Stimulated activated naive CD8-positive, alpha-beta T cell treated with anti-CD3 and anti-CD28 coated beads, Interleukin-15, amount 100 ng/mL, for 72 hours (primary cell): Measurements from ENCODE around the gene TGFBR2.
A peak's percentile ranks its signal among the peaks of the same experiment; 100 is the strongest.

Source experiments
- ATAC-seq: fragments of 150-1000 bp; cut with Tn5 transposase; 2 replicates; pipeline ENCODE4 v1.10.0; 2021; ENCODE audit warnings: mild to moderate bottlenecking, moderate library complexity
- DNase-seq, 2 donors: peaks; one replicate each; pipeline ENCODE4 v3.0.0; 2021 to 2022
- H3K27ac Mint-ChIP-seq, 2 donors: one replicate each; pipeline ENCODE4 v1.8.0; 2022; ENCODE audit warnings: mild to moderate bottlenecking in 2 of 2, mixed read lengths in 2 of 2, moderate library complexity in 2 of 2
- H3K27me3 Mint-ChIP-seq: one replicate; pipeline ENCODE4 v1.8.0; 2022; ENCODE audit warnings: mixed read lengths
- H3K4me1 Mint-ChIP-seq: one replicate; pipeline ENCODE4 v1.8.0; 2022; ENCODE audit warnings: mild to moderate bottlenecking, mixed read lengths
- H3K4me3 Mint-ChIP-seq, 2 donors: one replicate each; pipeline ENCODE4 v1.8.0; 2022; ENCODE audit warnings: mild to moderate bottlenecking in 2 of 2, mixed read lengths in 2 of 2, moderate library complexity in 1 of 2
- H3K9me3 Mint-ChIP-seq, 2 donors: one replicate each; pipeline ENCODE4 v1.8.0; 2022; ENCODE audit warnings: mixed read lengths in 2 of 2

The TGFBR2 gene

GRCh38 chr3:30690199-30690598 lies 83.8 kb downstream of the TGFBR2 start:
- Mint-ChIP-seq H3K27ac (peak overlapping the region; percentile 35 to 77), H3K4me3 (no peak overlapping the region), H3K27me3 (no peaks in the 10 kb centered on the region), H3K9me3 (no peaks in the 10 kb centered on the region), H3K4me1 (peaks cover 95% of the 10 kb centered on the region)
- ATAC-seq (no peak), DNase-seq (no peak)

GRCh38 chr3:30691249-30691880 lies 85.0 kb downstream of the TGFBR2 start:
- H3K4me1 Mint-ChIP-seq, result peaks cover 95% of the 10 kb centered on the region
- ATAC-seq (no peak), DNase-seq (no peak)
- peak overlapping the region; percentile 77 to 93 for H3K27ac Mint-ChIP-seq
- no peak overlapping the region for H3K4me3 Mint-ChIP-seq
- H3K9me3 Mint-ChIP-seq, result no peaks in the 10 kb centered on the region
- H3K27me3 Mint-ChIP-seq, result no peaks in the 10 kb centered on the region

GRCh38 chr3:30691944-30692343 lies 85.5 kb downstream of the TGFBR2 start:
- H3K27ac Mint-ChIP-seq, result peak overlapping the region in 1 of 2 donors; percentile 83
- H3K9me3 Mint-ChIP-seq, result no peaks in the 10 kb centered on the region
- no peak overlapping the region for H3K4me3 Mint-ChIP-seq
- H3K4me1 Mint-ChIP-seq, result peaks cover 95% of the 10 kb centered on the region
- H3K27me3 Mint-ChIP-seq, result no peaks in the 10 kb centered on the region
- ATAC-seq, result no peak
- no peak for DNase-seq

GRCh38 chr3:30692498-30693130 lies 86.2 kb downstream of the TGFBR2 start:
- DNase-seq (no peak), ATAC-seq (no peak)
- H3K4me3 Mint-ChIP-seq, result no peak overlapping the region
- H3K27ac Mint-ChIP-seq, result peak overlapping the region in 1 of 2 donors; percentile 83
- no peaks in the 10 kb centered on the region for H3K27me3 Mint-ChIP-seq
- H3K9me3 Mint-ChIP-seq, result no peaks in the 10 kb centered on the region
- H3K4me1 Mint-ChIP-seq, result peaks cover 95% of the 10 kb centered on the region

- H3K4me3 Mint-ChIP-seq, result no peak overlapping the region
- H3K4me1 Mint-ChIP-seq, result peaks cover 86% of the 10 kb centered on the region
- H3K27me3 Mint-ChIP-seq, result no peaks in the 10 kb centered on the region
- DNase-seq (peak in 1 of 2 donors; percentile 47), ATAC-seq (peak; percentile 89)
- no peaks in the 10 kb centered on the region for H3K9me3 Mint-ChIP-seq
- peak overlapping the region in 1 of 2 donors; percentile 27 for H3K27ac Mint-ChIP-seq
These were observed 87.2 kb downstream of the TGFBR2 start for GRCh38 chr3:30693470-30694120.

- Mint-ChIP-seq H3K27ac (no peak overlapping the region), H3K4me3 (no peak overlapping the region), H3K9me3 (no peaks in the 10 kb centered on the region), H3K4me1 (peaks cover 81% of the 10 kb centered on the region), H3K27me3 (no peaks in the 10 kb centered on the region)
- ATAC-seq (no peak), DNase-seq (no peak)
These were observed 87.7 kb downstream of the TGFBR2 start for GRCh38 chr3:30694148-30694547.

- H3K27ac Mint-ChIP-seq, result no peak overlapping the region
- DNase-seq (no peak), ATAC-seq (no peak)
- no peaks in the 10 kb centered on the region for H3K27me3 Mint-ChIP-seq
- no peaks in the 10 kb centered on the region for H3K9me3 Mint-ChIP-seq
- H3K4me1 Mint-ChIP-seq, result peaks cover 76% of the 10 kb centered on the region
- H3K4me3 Mint-ChIP-seq, result no peak overlapping the region
These were observed 88.3 kb downstream of the TGFBR2 start for GRCh38 chr3:30694668-30695067.

- DNase-seq (no peak), ATAC-seq (no peak)
- Mint-ChIP-seq H3K4me3 (no peak overlapping the region), H3K4me1 (peaks cover 70% of the 10 kb centered on the region), H3K9me3 (no peaks in the 10 kb centered on the region), H3K27ac (peak overlapping the region; percentile 37 to 71), H3K27me3 (no peaks in the 10 kb centered on the region)
These were observed 89.1 kb downstream of the TGFBR2 start for GRCh38 chr3:30695302-30696061.

- Mint-ChIP-seq H3K27me3 (no peaks in the 10 kb centered on the region), H3K27ac (peak overlapping the region in 1 of 2 donors; percentile 71), H3K9me3 (no peaks in the 10 kb centered on the region), H3K4me1 (peaks cover 69% of the 10 kb centered on the region), H3K4me3 (no peak overlapping the region)
- no peak for DNase-seq
- no peak for ATAC-seq
These were observed 90.0 kb downstream of the TGFBR2 start for GRCh38 chr3:30696403-30696819.

- no peak for ATAC-seq
- Mint-ChIP-seq H3K27me3 (no peaks in the 10 kb centered on the region), H3K4me3 (no peak overlapping the region), H3K4me1 (peaks cover 65% of the 10 kb centered on the region), H3K9me3 (no peaks in the 10 kb centered on the region), H3K27ac (peak overlapping the region in 1 of 2 donors; percentile 52)
- DNase-seq, result no peak
These were observed 90.5 kb downstream of the TGFBR2 start for GRCh38 chr3:30696896-30697295.

GRCh38 chr3:30698549-30698948 lies 92.1 kb downstream of the TGFBR2 start:
- Mint-ChIP-seq H3K27ac (peak overlapping the region in 1 of 2 donors; percentile 22), H3K27me3 (no peaks in the 10 kb centered on the region), H3K9me3 (no peaks in the 10 kb centered on the region), H3K4me3 (no peak overlapping the region), H3K4me1 (peaks cover 55% of the 10 kb centered on the region)
- DNase-seq (no peak), ATAC-seq (no peak)

GRCh38 chr3:30699927-30700326 lies 93.5 kb downstream of the TGFBR2 start:
- ATAC-seq (no peak), DNase-seq (no peak)
- no peak overlapping the region for H3K27ac Mint-ChIP-seq
- no peak overlapping the region for H3K4me3 Mint-ChIP-seq
- no peaks in the 10 kb centered on the region for H3K9me3 Mint-ChIP-seq
- H3K27me3 Mint-ChIP-seq, result no peaks in the 10 kb centered on the region
- H3K4me1 Mint-ChIP-seq, result peaks cover 45% of the 10 kb centered on the region

GRCh38 chr3:30700702-30701321 lies 94.4 kb downstream of the TGFBR2 start:
- peaks cover 36% of the 10 kb centered on the region for H3K4me1 Mint-ChIP-seq
- peak overlapping the region in 1 of 2 donors; percentile 69 for H3K27ac Mint-ChIP-seq
- ATAC-seq (no peak), DNase-seq (no peak)
- H3K27me3 Mint-ChIP-seq, result no peaks in the 10 kb centered on the region
- no peak overlapping the region for H3K4me3 Mint-ChIP-seq
- peaks cover 6% of the 10 kb centered on the region in 2 donors for H3K9me3 Mint-ChIP-seq

- Mint-ChIP-seq H3K4me3 (no peak overlapping the region), H3K9me3 (peaks cover 19 to 20% of the 10 kb centered on the region in 2 donors), H3K27me3 (no peaks in the 10 kb centered on the region), H3K27ac (no peak overlapping the region), H3K4me1 (peaks cover 22% of the 10 kb centered on the region)
- no peak for ATAC-seq
- DNase-seq, result no peak
These were observed 95.8 kb downstream of the TGFBR2 start for GRCh38 chr3:30702038-30702827.
